HepG2 (cell line): ENCODE data around the gene TTLL12. TPM values are rescaled to one million over a fixed set of nuclear protein-coding genes. Genes with fewer than 3 reads are reported as not detected.

Experiments used
- HNRNPLL ChIP-seq: fragments of 200-400 bp; formaldehyde crosslinking; IDR thresholded peaks from 2 replicates; pipeline ENCODE4 v1.6.1; 2017; ENCODE audit warnings: mild to moderate bottlenecking, low read depth, low read length; ENCODE audit not compliant: poor library complexity, severe bottlenecking
- KAT8 ChIP-seq: IDR thresholded peaks from 2 replicates; pipeline ENCODE4 v1.6.1; 2016; ENCODE audit warnings: missing genetic modification reagents, missing compliant biosample characterization
- KDM6A ChIP-seq: IDR thresholded peaks from 2 replicates; pipeline ENCODE4 v1.6.1; 2016; ENCODE audit warnings: low read depth
- KLF12 ChIP-seq: sonication (generic); formaldehyde crosslinking; IDR thresholded peaks from 2 replicates; pipeline ENCODE4 v1.4.0; 2020; ENCODE audit warnings: missing genetic modification reagents, borderline replicate concordance
- MIER2 ChIP-seq: IDR thresholded peaks from 2 replicates; pipeline ENCODE4 v1.6.1; 2016; ENCODE audit warnings: missing biosample characterization, missing genetic modification reagents
- RBFOX2 ChIP-seq: fragments of 200-400 bp; formaldehyde crosslinking; IDR thresholded peaks from 2 replicates; pipeline ENCODE4 v1.6.1; 2017; ENCODE audit warnings: low read depth, mild to moderate bottlenecking, low read length
- RORA ChIP-seq: sonication (generic); formaldehyde crosslinking; IDR thresholded peaks from 2 replicates; pipeline ENCODE4 v1.5.0; 2020; ENCODE audit warnings: mild to moderate bottlenecking, missing genetic modification reagents, moderate library complexity
- SKI ChIP-seq: fragments of 450-650 bp; IDR thresholded peaks from one replicate; pipeline ENCODE4 v1.6.1; 2018; ENCODE audit warnings: mild to moderate bottlenecking; ENCODE audit not compliant: partially characterized antibody
- TEF ChIP-seq: sonication (generic); formaldehyde crosslinking; IDR thresholded peaks from 2 replicates; pipeline ENCODE4 v1.5.0; 2020; ENCODE audit warnings: missing genetic modification reagents
- THAP11 ChIP-seq: IDR thresholded peaks from 2 replicates; pipeline ENCODE4 v1.6.1; 2016; ENCODE audit warnings: missing biosample characterization, missing genetic modification reagents
- TOE1 ChIP-seq: sonication (generic); formaldehyde crosslinking; IDR thresholded peaks from 2 replicates; pipeline ENCODE4 v1.4.0; 2020; ENCODE audit warnings: mild to moderate bottlenecking, missing genetic modification reagents
- ZKSCAN8 ChIP-seq: IDR thresholded peaks from 2 replicates; pipeline ENCODE4 v1.6.1; 2016; ENCODE audit warnings: borderline replicate concordance, missing genetic modification reagents, missing compliant biosample characterization
- ZNF468 ChIP-seq: sonication (generic); formaldehyde crosslinking; IDR thresholded peaks from 2 replicates; pipeline ENCODE4 v1.8.0; 2022; ENCODE audit warnings: mild to moderate bottlenecking, moderate library complexity, missing genetic modification reagents
- ZNF503 ChIP-seq: sonication (generic); formaldehyde crosslinking; IDR thresholded peaks from 2 replicates; pipeline ENCODE4 v1.4.0; 2020; ENCODE audit warnings: missing genetic modification reagents
- ZNF556 ChIP-seq: sonication (generic); formaldehyde crosslinking; IDR thresholded peaks from 2 replicates; pipeline ENCODE4 v1.4.0; 2020; ENCODE audit warnings: mild to moderate bottlenecking, missing genetic modification reagents, borderline replicate concordance
- ZNF639 ChIP-seq: conservative IDR thresholded peaks from 2 replicates; pipeline ENCODE4 v1.6.1; 2018; ENCODE audit warnings: missing genetic modification reagents
- ZSCAN20 ChIP-seq: sonication (generic); formaldehyde crosslinking; IDR thresholded peaks from 2 replicates; pipeline ENCODE4 v1.4.0; 2020; ENCODE audit warnings: missing genetic modification reagents, mild to moderate bottlenecking, borderline replicate concordance
- ZSCAN21 ChIP-seq: sonication (generic); formaldehyde crosslinking; IDR thresholded peaks from 2 replicates; pipeline ENCODE4 v1.8.0; 2022; ENCODE audit warnings: mild to moderate bottlenecking, missing genetic modification reagents, moderate library complexity, borderline replicate concordance
- polyA plus RNA-seq, 8 experiments: library from polyadenylated mRNA; depleted of rRNA in 3 of 8; stranded (reverse) in 7 of 8; unstranded in 1 of 8; fragments of >200 nt; fragmentation: Illumina TruSeq in 4 of 8; extraction: Trizol in 4 of 8; gene quantifications; 2 replicates each; pipeline versions ENCODE4 v1.2.1 to v1.2.3, GENCODE V29; 2011 to 2016; ENCODE audit warnings: low read depth in 4 of 8, missing spikeins in 1 of 8, mixed read lengths in 1 of 8; ENCODE audit not compliant: insufficient read depth in 1 of 8
- total RNA-seq, 5 experiments: library from RNA; depleted of rRNA; stranded (reverse); fragments of >200 nt; fragmentation: Illumina TruSeq; extraction: Trizol; gene quantifications; 2 replicates each; pipeline ENCODE4 v1.2.3, GENCODE V29; 2016; ENCODE audit warnings: low read depth in 1 of 5
- TF ChIP-seq, protein P1 (sequence below): sonication (generic); formaldehyde crosslinking; conservative IDR thresholded peaks from 2 replicates; pipeline ENCODE4 v1.4.0; 2020; ENCODE audit warnings: mild to moderate bottlenecking, missing genetic modification reagents, moderate library complexity
- TF ChIP-seq, protein P2 (sequence below): sonication (generic); formaldehyde crosslinking; IDR thresholded peaks from 2 replicates; pipeline ENCODE4 v1.9.0; 2021; ENCODE audit warnings: missing genetic modification reagents, mild to moderate bottlenecking, borderline replicate concordance

The TTLL12 gene
- total and polyA plus RNA-seq, 2 of the 13 experiments (the other 11 are each of a cell fraction or from before 2014, with no cell fraction given), result 11.9 to 38.1 TPM

DNA sequence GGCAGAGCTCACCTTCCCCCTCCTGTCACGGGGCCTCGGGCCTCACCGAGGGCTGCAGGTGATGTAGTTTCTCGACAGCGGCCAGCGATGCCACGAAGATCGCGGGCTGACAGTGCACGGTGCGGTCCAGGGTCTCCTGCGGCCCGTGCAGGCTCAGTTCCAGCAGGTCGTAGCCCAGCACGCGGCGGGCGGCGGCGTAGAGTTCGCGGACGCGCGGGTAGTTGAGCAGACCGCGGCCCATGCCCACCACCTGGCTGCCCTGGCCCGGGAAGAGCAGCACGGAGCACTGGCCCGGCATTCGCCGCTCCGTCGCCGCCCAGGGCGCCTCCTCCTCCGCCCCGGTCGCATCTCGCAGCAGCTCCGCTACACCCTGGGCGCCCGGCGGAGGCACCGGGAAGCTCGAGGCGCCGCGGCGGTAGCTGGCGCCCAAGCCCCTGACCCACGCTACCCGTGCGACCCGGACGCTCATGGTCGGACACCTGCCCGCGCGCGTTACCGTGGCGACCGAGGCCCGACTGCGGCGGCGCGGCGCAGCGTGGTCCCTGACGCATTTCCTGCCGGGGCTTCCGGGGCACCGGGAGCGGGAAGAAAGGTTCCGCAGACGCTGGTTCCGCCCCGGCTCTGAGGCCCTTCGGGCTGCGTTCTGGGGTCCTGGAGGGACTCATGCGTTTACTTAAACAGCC, 43.9 kb downstream of the TTLL12 start, which contains the start of gene MCAT (continued):
- peak; percentile 76; the same call in 1 of the 2 replicates for TF ChIP-seq ZNF503
- no peak for TF ChIP-seq RORA
- TF ChIP-seq ZKSCAN8 (CRISPR knock-in tag), result peak; percentile 66; the same call in 1 of the 2 replicates
- peak; percentile 74 for TF ChIP-seq HNRNPLL
- TF ChIP-seq, protein P1, sequence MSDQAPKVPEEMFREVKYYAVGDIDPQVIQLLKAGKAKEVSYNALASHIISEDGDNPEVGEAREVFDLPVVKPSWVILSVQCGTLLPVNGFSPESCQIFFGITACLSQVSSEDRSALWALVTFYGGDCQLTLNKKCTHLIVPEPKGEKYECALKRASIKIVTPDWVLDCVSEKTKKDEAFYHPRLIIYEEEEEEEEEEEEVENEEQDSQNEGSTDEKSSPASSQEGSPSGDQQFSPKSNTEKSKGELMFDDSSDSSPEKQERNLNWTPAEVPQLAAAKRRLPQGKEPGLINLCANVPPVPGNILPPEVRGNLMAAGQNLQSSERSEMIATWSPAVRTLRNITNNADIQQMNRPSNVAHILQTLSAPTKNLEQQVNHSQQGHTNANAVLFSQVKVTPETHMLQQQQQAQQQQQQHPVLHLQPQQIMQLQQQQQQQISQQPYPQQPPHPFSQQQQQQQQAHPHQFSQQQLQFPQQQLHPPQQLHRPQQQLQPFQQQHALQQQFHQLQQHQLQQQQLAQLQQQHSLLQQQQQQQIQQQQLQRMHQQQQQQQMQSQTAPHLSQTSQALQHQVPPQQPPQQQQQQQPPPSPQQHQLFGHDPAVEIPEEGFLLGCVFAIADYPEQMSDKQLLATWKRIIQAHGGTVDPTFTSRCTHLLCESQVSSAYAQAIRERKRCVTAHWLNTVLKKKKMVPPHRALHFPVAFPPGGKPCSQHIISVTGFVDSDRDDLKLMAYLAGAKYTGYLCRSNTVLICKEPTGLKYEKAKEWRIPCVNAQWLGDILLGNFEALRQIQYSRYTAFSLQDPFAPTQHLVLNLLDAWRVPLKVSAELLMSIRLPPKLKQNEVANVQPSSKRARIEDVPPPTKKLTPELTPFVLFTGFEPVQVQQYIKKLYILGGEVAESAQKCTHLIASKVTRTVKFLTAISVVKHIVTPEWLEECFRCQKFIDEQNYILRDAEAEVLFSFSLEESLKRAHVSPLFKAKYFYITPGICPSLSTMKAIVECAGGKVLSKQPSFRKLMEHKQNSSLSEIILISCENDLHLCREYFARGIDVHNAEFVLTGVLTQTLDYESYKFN (CRISPR knock-in tag), result peak; percentile 37
- peak; percentile 84 for TF ChIP-seq ZSCAN21 (CRISPR knock-in tag)
- peak; percentile 66 for TF ChIP-seq ZNF556 (CRISPR knock-in tag)
- TF ChIP-seq RBFOX2, result peak; percentile 92
- TF ChIP-seq TOE1 (CRISPR knock-in tag), result no peak
- TF ChIP-seq, protein P2, sequence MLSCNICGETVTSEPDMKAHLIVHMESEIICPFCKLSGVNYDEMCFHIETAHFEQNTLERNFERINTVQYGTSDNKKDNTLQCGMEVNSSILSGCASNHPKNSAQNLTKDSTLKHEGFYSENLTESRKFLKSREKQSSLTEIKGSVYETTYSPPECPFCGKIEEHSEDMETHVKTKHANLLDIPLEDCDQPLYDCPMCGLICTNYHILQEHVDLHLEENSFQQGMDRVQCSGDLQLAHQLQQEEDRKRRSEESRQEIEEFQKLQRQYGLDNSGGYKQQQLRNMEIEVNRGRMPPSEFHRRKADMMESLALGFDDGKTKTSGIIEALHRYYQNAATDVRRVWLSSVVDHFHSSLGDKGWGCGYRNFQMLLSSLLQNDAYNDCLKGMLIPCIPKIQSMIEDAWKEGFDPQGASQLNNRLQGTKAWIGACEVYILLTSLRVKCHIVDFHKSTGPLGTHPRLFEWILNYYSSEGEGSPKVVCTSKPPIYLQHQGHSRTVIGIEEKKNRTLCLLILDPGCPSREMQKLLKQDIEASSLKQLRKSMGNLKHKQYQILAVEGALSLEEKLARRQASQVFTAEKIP (CRISPR knock-in tag), result no peak
- no peak for TF ChIP-seq KDM6A
- peak; percentile 82; the same call in 1 of the 2 replicates for TF ChIP-seq ZNF639 (CRISPR knock-in tag)
- peak; percentile 96 for TF ChIP-seq THAP11 (CRISPR knock-in tag)
- TF ChIP-seq KLF12, result peak; percentile 64; the same call in 1 of the 2 replicates
- no peak for TF ChIP-seq SKI
- TF ChIP-seq MIER2 (CRISPR knock-in tag), result peak; percentile 72
- TF ChIP-seq KAT8, result peak; percentile 99
- peak; percentile 93; the same call in 1 of the 2 replicates for TF ChIP-seq ZNF468
- no peak for TF ChIP-seq TEF (CRISPR knock-in tag)
- TF ChIP-seq ZSCAN20, result no peak
